Keratinocyte (primary cell): ENCODE data around the gene NUP205. TPM values are rescaled to one million over a fixed set of nuclear protein-coding genes. Genes with fewer than 3 reads are reported as not detected.

Experiments used
- DNase-seq: peaks from one replicate; pipeline ENCODE4 v3.0.0-alpha.2; 2011; ENCODE audit warnings: low read depth, missing footprints, low spot score
- FAIRE-seq: peaks from 2 replicates; lab custom pipeline; 2011; peaks lifted over from hg19 to GRCh38; lab: Jason Lieb, UNC
- H2AFZ ChIP-seq: 2 replicates; pipeline ENCODE4 v1.6.0; 2012; ENCODE audit warnings: low read length, control low read depth, inconsistent platforms; ENCODE audit not compliant: control insufficient read depth
- H3K27ac ChIP-seq: 2 replicates; pipeline ENCODE4 v1.5.1; 2011; ENCODE audit warnings: low read length; ENCODE audit not compliant: control insufficient read depth, insufficient read depth
- H3K27me3 ChIP-seq: 3 replicates; pipeline ENCODE4 v1.6.0; 2011; ENCODE audit warnings: low read length; ENCODE audit not compliant: control insufficient read depth, insufficient read depth; ENCODE audit errors: extremely low read depth
- H3K36me3 ChIP-seq, 2 experiments: 2 replicates in 1 of 2; 3 replicates in 1 of 2; pipeline ENCODE4 v1.5.1; 2011; ENCODE audit warnings: low read length in 2 of 2, mild to moderate bottlenecking in 1 of 2; ENCODE audit not compliant: control insufficient read depth in 2 of 2, insufficient read depth in 2 of 2; ENCODE audit errors: extremely low read depth in 1 of 2
- H3K4me1 ChIP-seq: 3 replicates; pipeline ENCODE4 v1.5.1; 2011; ENCODE audit warnings: low read length; ENCODE audit not compliant: control insufficient read depth, insufficient read depth; ENCODE audit errors: extremely low read depth
- H3K4me2 ChIP-seq: 3 replicates; pipeline ENCODE4 v1.6.0; 2011; ENCODE audit warnings: low read depth, low read length; ENCODE audit not compliant: control insufficient read depth, insufficient read depth; ENCODE audit errors: extremely low read depth
- H3K4me3 ChIP-seq, 3 experiments: fragments of 200-600 bp in 1 of 3; sonication (generic) in 1 of 3; 2 replicates in 2 of 3; 3 replicates in 1 of 3; pipeline ENCODE4 v1.5.1; 2011 to 2016; ENCODE audit warnings: low read length in 3 of 3, mild to moderate bottlenecking in 3 of 3, control low read depth in 2 of 3, inconsistent platforms in 1 of 3, low read depth in 1 of 3, mixed read lengths in 1 of 3, mixed run types in 1 of 3, moderate library complexity in 1 of 3; ENCODE audit not compliant: control insufficient read depth in 2 of 3, insufficient read depth in 2 of 3; ENCODE audit errors: extremely low read depth in 1 of 3
- H3K79me2 ChIP-seq: 2 replicates; pipeline ENCODE4 v1.6.0; 2012; ENCODE audit warnings: low read length; ENCODE audit not compliant: control insufficient read depth, insufficient read depth
- H3K9ac ChIP-seq: 3 replicates; pipeline ENCODE4 v1.6.0; 2011; ENCODE audit warnings: low read length; ENCODE audit not compliant: control insufficient read depth, insufficient read depth; ENCODE audit errors: extremely low read depth
- H3K9me1 ChIP-seq: 3 replicates; pipeline ENCODE4 v1.6.0; 2011; ENCODE audit warnings: low read length; ENCODE audit not compliant: control insufficient read depth, insufficient read depth; ENCODE audit errors: extremely low read depth
- H3K9me3 ChIP-seq: 2 replicates; pipeline ENCODE4 v1.5.1; 2012; ENCODE audit warnings: low read depth, low read length; ENCODE audit not compliant: control insufficient read depth
- H4K20me1 ChIP-seq: 3 replicates; pipeline ENCODE4 v1.6.0; 2011; ENCODE audit warnings: low read length; ENCODE audit not compliant: control insufficient read depth, insufficient read depth; ENCODE audit errors: extremely low read depth
- EZH2 ChIP-seq: IDR thresholded peaks from one replicate; pipeline ENCODE4 v1.6.1; 2012; ENCODE audit warnings: inconsistent platforms, mild to moderate bottlenecking, low read length, moderate library complexity
- dilution Hi-C: fragments of 300-500 bp; cut with MboI; formaldehyde crosslinking; loops from one replicate; pipeline ENCODE4 v1.7.0; 2020; ENCODE audit warnings: low sequenced_read_pairs; ENCODE audit not compliant: extremely low pct_ligation_motif_present
- polyA plus RNA-seq, 5 experiments: library from polyadenylated mRNA; depleted of rRNA in 3 of 5; stranded (reverse) in 3 of 5; stranded (forward) in 1 of 5; unstranded in 1 of 5; fragments of >200 nt; gene quantifications; 1 replicate in 1 of 5; 2 replicates in 3 of 5; 3 replicates in 1 of 5; pipeline versions ENCODE4 v1.2.1 to v1.2.3, GENCODE V29; 2011 to 2012; ENCODE audit warnings: missing spikeins in 2 of 5, low read depth in 1 of 5, low replicate concordance in 1 of 5
- TF ChIP-seq, protein P1 (sequence below), 3 experiments: IDR thresholded peaks in 1 of 3; conservative IDR thresholded peaks in 1 of 3; optimal IDR thresholded peaks in 1 of 3; 2 replicates in 2 of 3; 3 replicates in 1 of 3; pipeline versions ENCODE3 to v1.5.1; 2011; ENCODE audit warnings: low read length in 3 of 3, mild to moderate bottlenecking in 3 of 3, moderate library complexity in 2 of 3, control low read depth in 1 of 3, inconsistent platforms in 1 of 3; ENCODE audit not compliant: insufficient read depth in 2 of 3; ENCODE audit errors: extremely low read depth in 1 of 3

The NUP205 gene
- polyA plus RNA-seq, 1 donor (not counting 4 experiments of a cell fraction or from before 2014, with no cell fraction given): 74.6 TPM

- no peak overlapping the region for H2AFZ ChIP-seq
- H3K27me3 ChIP-seq: no peaks in the 10 kb centered on the region
- H3K9ac ChIP-seq: no peak overlapping the region
- H3K79me2 ChIP-seq: no peaks in the 10 kb centered on the region
- H3K4me3 ChIP-seq: no peak overlapping the region
- no peaks in the 10 kb centered on the region for H3K9me1 ChIP-seq
- H4K20me1 ChIP-seq: no peaks in the 10 kb centered on the region
- no peaks in the 10 kb centered on the region for H3K9me3 ChIP-seq
- dilution Hi-C loops: no loop called here
- DNase-seq: no peak
- H3K27ac ChIP-seq: no peak overlapping the region
- TF ChIP-seq EZH2: no peak
- TF ChIP-seq, protein P1, sequence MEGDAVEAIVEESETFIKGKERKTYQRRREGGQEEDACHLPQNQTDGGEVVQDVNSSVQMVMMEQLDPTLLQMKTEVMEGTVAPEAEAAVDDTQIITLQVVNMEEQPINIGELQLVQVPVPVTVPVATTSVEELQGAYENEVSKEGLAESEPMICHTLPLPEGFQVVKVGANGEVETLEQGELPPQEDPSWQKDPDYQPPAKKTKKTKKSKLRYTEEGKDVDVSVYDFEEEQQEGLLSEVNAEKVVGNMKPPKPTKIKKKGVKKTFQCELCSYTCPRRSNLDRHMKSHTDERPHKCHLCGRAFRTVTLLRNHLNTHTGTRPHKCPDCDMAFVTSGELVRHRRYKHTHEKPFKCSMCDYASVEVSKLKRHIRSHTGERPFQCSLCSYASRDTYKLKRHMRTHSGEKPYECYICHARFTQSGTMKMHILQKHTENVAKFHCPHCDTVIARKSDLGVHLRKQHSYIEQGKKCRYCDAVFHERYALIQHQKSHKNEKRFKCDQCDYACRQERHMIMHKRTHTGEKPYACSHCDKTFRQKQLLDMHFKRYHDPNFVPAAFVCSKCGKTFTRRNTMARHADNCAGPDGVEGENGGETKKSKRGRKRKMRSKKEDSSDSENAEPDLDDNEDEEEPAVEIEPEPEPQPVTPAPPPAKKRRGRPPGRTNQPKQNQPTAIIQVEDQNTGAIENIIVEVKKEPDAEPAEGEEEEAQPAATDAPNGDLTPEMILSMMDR (optimal IDR thresholded peaks at IDR 0.05 in 1 of 3, IDR thresholded peaks at IDR 0.05 in 1 of 3, conservative IDR thresholded peaks at IDR 0.05 in 1 of 3; ENCODE audit: extremely low read depth in 1 of 3, insufficient read depth in 2 of 3, low read length in 3 of 3): no peak
- FAIRE-seq: no peak
- no peak overlapping the region for H3K4me2 ChIP-seq
- no peaks in the 10 kb centered on the region for H3K36me3 ChIP-seq
- no peaks in the 10 kb centered on the region for H3K4me1 ChIP-seq
Observed at GRCh38 chr7:135525426-135525825, 32.3 kb upstream of the NUP205 start.

- no peaks in the 10 kb centered on the region for H3K27me3 ChIP-seq
- no peaks in the 10 kb centered on the region for H3K79me2 ChIP-seq
- no peak overlapping the region for H2AFZ ChIP-seq
- no peak overlapping the region for H3K27ac ChIP-seq
- H3K4me3 ChIP-seq: no peak overlapping the region
- no peaks in the 10 kb centered on the region for H3K9me3 ChIP-seq
- no peak for DNase-seq
- dilution Hi-C loops: no loop called here
- FAIRE-seq: no peak
- no peak overlapping the region for H3K4me2 ChIP-seq
- H4K20me1 ChIP-seq: no peaks in the 10 kb centered on the region
- TF ChIP-seq, protein P1 (optimal IDR thresholded peaks at IDR 0.05 in 1 of 3, IDR thresholded peaks at IDR 0.05 in 1 of 3, conservative IDR thresholded peaks at IDR 0.05 in 1 of 3; ENCODE audit: extremely low read depth in 1 of 3, insufficient read depth in 2 of 3, low read length in 3 of 3): no peak
- TF ChIP-seq EZH2: no peak
- H3K9ac ChIP-seq: no peak overlapping the region
- H3K4me1 ChIP-seq: no peaks in the 10 kb centered on the region
- no peaks in the 10 kb centered on the region for H3K9me1 ChIP-seq
- no peaks in the 10 kb centered on the region for H3K36me3 ChIP-seq
Observed at GRCh38 chr7:135527025-135527424, 30.7 kb upstream of the NUP205 start.
